ENCODE data around the gene ZNF521. TPM values are rescaled to one million over a fixed set of nuclear protein-coding genes. Genes with fewer than 3 reads are reported as not detected.
A peak's percentile ranks its signal among the peaks of the same experiment; 100 is the strongest.

ZNF521 gene
- total and polyA plus RNA-seq, 8 donors: 16.6 to 60.6 (median 47.3) TPM

GRCh38 chr18:25316381-25317018 lies 35.5 kb downstream of the ZNF521 start:
- no peak overlapping the region for H3K27ac ChIP-seq
- intact Hi-C loops (cut with DNase I): no loop called here
- no peaks in the 10 kb centered on the region for H3K9me3 ChIP-seq
- ATAC-seq: no peak
- no peak overlapping the region for H3K4me3 ChIP-seq
- TF ChIP-seq, protein P1, sequence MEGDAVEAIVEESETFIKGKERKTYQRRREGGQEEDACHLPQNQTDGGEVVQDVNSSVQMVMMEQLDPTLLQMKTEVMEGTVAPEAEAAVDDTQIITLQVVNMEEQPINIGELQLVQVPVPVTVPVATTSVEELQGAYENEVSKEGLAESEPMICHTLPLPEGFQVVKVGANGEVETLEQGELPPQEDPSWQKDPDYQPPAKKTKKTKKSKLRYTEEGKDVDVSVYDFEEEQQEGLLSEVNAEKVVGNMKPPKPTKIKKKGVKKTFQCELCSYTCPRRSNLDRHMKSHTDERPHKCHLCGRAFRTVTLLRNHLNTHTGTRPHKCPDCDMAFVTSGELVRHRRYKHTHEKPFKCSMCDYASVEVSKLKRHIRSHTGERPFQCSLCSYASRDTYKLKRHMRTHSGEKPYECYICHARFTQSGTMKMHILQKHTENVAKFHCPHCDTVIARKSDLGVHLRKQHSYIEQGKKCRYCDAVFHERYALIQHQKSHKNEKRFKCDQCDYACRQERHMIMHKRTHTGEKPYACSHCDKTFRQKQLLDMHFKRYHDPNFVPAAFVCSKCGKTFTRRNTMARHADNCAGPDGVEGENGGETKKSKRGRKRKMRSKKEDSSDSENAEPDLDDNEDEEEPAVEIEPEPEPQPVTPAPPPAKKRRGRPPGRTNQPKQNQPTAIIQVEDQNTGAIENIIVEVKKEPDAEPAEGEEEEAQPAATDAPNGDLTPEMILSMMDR (IDR thresholded peaks at IDR 0.05): no peak
- H3K36me3 ChIP-seq: peaks cover 0 to 5% of the 10 kb centered on the region in 2 donors
- H3K4me1 ChIP-seq: no peaks in the 10 kb centered on the region
- no peak for DNase-seq
- H3K27me3 ChIP-seq: no peaks in the 10 kb centered on the region

- Histone ChIP-seq H3K4me3 (no peak overlapping the region), H3K4me1 (no peaks in the 10 kb centered on the region), H3K27ac (no peak overlapping the region), H3K36me3 (no peaks in the 10 kb centered on the region), H3K27me3 (no peaks in the 10 kb centered on the region), H3K9me3 (no peaks in the 10 kb centered on the region)
- no peak for DNase-seq
- intact Hi-C loops (cut with DNase I): no loop called here
- ATAC-seq: no peak
- TF ChIP-seq, protein P1 (IDR thresholded peaks at IDR 0.05): no peak
These were observed 37.2 kb downstream of the ZNF521 start for GRCh38 chr18:25314838-25315190.

GRCh38 chr18:25314151-25314837 lies 37.7 kb downstream of the ZNF521 start:
- Histone ChIP-seq H3K36me3 (no peaks in the 10 kb centered on the region), H3K27ac (no peak overlapping the region)
- intact Hi-C loops (cut with DNase I): no loop called here

GRCh38 chr18:25313268-25313667 lies 38.7 kb downstream of the ZNF521 start:
- TF ChIP-seq, protein P1 (IDR thresholded peaks at IDR 0.05): no peak
- Histone ChIP-seq H3K27me3 (no peaks in the 10 kb centered on the region), H3K9me3 (no peaks in the 10 kb centered on the region), H3K4me1 (no peaks in the 10 kb centered on the region), H3K4me3 (no peak overlapping the region), H3K36me3 (no peaks in the 10 kb centered on the region), H3K27ac (no peak overlapping the region)
- intact Hi-C loops (cut with DNase I): no loop called here
- DNase-seq (no peak), ATAC-seq (no peak)

More at GRCh38 chr18:25314151-25314837, 37.7 kb downstream of the ZNF521 start:
- H3K4me3 ChIP-seq: no peak overlapping the region
- TF ChIP-seq, protein P1 (IDR thresholded peaks at IDR 0.05): no peak
- DNase-seq: peak in 1 of 4 donors; percentile 21
- H3K27me3 ChIP-seq: no peaks in the 10 kb centered on the region
- H3K4me1 ChIP-seq: no peaks in the 10 kb centered on the region
- no peaks in the 10 kb centered on the region for H3K9me3 ChIP-seq
- ATAC-seq: no peak

- TF ChIP-seq, protein P1 (IDR thresholded peaks at IDR 0.05): no peak
- intact Hi-C loops (cut with DNase I): no loop called here
- no peaks in the 10 kb centered on the region for H3K4me1 ChIP-seq
- ATAC-seq: no peak
- no peaks in the 10 kb centered on the region for H3K36me3 ChIP-seq
- no peak for DNase-seq
- no peaks in the 10 kb centered on the region for H3K9me3 ChIP-seq
- no peak overlapping the region for H3K27ac ChIP-seq
- H3K4me3 ChIP-seq: no peak overlapping the region
- no peaks in the 10 kb centered on the region for H3K27me3 ChIP-seq
These were observed 41.9 kb downstream of the ZNF521 start for GRCh38 chr18:25310045-25310444.

All from left lung (tissue), 10 donors.